B cell (primary cell): ENCODE results near the gene TBC1D4.

Source experiments
- EZH2 ChIP-seq: IDR thresholded peaks from 2 replicates; pipeline ENCODE4 v1.6.1; 2012; ENCODE audit warnings: borderline replicate concordance, low read depth, mild to moderate bottlenecking, moderate library complexity, low read length; ENCODE audit not compliant: insufficient read depth, poor library complexity, severe bottlenecking
- TF ChIP-seq, protein P1 (sequence below): fragments of 200-600 bp; IDR thresholded peaks from one replicate; pipeline ENCODE4 v1.8.0; 2022; ENCODE audit warnings: antibody characterized with exemption, mild to moderate bottlenecking

DNA sequence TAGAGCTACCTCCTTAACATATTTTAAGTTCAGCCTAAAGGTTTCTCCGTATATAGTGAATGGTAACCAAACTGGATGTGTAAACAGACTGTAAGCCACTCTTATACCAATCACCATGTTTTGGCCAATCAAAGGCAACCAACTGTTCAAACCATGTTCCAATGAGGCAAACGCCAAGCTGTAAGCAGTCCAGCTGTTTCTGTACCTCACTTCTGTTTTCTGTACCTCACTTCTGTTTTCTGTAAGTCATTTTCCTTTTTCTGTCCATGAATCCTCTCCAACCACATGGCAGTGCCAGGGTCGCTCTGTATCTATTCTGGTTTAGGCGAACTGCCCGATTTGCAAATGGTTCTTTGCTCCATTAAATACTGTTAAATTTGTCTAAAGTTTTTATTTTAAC is 31.3 kb upstream of the TBC1D4 start:
- TF ChIP-seq, protein P1, sequence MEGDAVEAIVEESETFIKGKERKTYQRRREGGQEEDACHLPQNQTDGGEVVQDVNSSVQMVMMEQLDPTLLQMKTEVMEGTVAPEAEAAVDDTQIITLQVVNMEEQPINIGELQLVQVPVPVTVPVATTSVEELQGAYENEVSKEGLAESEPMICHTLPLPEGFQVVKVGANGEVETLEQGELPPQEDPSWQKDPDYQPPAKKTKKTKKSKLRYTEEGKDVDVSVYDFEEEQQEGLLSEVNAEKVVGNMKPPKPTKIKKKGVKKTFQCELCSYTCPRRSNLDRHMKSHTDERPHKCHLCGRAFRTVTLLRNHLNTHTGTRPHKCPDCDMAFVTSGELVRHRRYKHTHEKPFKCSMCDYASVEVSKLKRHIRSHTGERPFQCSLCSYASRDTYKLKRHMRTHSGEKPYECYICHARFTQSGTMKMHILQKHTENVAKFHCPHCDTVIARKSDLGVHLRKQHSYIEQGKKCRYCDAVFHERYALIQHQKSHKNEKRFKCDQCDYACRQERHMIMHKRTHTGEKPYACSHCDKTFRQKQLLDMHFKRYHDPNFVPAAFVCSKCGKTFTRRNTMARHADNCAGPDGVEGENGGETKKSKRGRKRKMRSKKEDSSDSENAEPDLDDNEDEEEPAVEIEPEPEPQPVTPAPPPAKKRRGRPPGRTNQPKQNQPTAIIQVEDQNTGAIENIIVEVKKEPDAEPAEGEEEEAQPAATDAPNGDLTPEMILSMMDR, result no peak
- TF ChIP-seq EZH2, result no peak
